GM04504 (cell line): ENCODE measurements around the gene FADS3.

Experiments
- DNase-seq: peaks from one replicate; pipeline ENCODE4 v3.0.0-alpha.2; 2012; ENCODE audit warnings: low read depth

The FADS3 gene, protein sequence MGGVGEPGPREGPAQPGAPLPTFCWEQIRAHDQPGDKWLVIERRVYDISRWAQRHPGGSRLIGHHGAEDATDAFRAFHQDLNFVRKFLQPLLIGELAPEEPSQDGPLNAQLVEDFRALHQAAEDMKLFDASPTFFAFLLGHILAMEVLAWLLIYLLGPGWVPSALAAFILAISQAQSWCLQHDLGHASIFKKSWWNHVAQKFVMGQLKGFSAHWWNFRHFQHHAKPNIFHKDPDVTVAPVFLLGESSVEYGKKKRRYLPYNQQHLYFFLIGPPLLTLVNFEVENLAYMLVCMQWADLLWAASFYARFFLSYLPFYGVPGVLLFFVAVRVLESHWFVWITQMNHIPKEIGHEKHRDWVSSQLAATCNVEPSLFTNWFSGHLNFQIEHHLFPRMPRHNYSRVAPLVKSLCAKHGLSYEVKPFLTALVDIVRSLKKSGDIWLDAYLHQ

GRCh38 chr11:61891331-61892084, at the start of gene FADS3:
FADS3 (minus strand) TSS chr11:61891545; CDS start chr11:61891381, 164 bp downstream.
- DNase-seq: peak; percentile 76

DNA sequence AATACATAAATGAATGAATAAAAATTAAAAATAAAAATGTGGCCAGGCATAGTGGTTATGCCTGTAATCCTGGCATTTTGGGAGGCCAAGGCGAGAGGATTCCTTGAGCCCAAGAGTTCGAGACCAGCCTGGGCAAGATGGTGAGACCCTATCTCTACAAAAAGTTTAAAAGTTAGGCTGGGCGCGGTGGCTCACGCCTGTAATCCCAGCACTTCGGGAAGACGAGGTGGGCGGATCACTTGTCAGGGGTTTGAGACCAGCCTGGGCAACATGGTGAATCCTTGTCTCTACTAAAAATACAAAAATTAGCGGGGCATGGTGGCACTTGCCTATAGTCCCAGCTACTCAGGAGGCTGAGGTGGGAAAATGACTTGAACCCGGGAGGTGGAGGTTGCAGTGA, 49.1 kb upstream of the FADS3 start:
- no peak for DNase-seq

DNA sequence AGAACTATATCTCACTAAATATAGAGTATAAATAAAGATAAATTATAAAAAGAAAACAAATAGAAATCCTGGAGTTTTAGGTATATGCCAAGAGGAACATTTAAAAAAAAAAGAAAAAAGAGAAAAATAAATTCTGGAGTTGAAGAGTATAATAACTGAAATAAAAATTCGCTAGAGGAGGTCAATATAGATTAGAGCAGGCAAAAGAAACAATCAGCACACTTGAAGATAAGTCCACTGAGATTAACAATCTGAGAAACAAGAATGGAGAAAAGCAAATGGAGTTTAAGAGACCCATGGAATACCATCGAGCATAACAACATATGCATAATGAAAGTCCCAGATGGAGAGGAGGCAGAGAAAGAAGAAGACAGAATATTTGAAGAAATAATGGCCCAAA, 44.5 kb upstream of the FADS3 start:
- DNase-seq: no peak

- no peak for DNase-seq
Measured at GRCh38 chr11:61930933-61931332, 39.6 kb upstream of the FADS3 start.

DNA sequence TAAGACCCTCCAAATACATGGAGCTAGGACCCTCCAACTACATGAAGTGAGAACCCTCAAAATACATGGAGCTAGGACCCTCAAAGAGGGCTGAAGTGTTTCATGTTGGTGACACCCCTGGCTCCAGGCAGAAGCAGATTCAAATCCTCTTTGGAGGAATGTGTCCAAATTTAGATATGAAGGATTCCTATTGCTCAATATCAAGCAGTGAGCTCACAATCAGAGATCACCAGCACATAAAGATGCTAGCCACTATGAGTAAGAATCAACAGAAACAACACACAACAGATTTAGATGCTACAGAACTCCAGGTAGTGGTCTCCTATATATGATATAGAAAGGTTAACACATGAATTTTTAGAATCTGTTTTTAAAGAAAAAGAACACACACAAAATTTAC, 37.3 kb upstream of the FADS3 start:
- no peak for DNase-seq

DNA sequence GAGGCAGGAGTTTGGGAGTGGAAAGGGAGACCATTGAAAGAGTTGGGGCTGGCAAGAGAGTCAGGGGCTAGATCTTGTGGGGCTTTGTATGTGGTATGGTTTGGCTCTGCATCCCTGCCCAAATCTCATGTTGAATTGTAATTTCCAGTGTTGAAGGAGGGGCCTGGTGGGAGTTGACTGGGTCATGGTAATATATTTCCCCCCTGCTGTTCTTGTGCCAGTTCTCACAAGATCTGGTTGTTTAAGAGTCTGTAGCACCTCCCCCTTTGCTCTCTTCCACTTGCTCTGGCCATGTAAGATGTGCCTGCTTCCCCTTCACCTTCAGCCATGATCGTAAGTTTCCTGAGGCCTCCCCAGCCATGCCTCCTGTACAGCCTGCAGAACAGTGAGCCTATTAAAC, 36.2 kb upstream of the FADS3 start:
- DNase-seq: no peak

- DNase-seq: no peak
Measured at GRCh38 chr11:61926235-61926634, 34.9 kb upstream of the FADS3 start.

- DNase-seq: no peak
Measured at GRCh38 chr11:61925736-61926135, 34.4 kb upstream of the FADS3 start.

- no peak for DNase-seq
Measured at GRCh38 chr11:61924064-61924455, 32.7 kb upstream of the FADS3 start.

- no peak for DNase-seq
Measured at GRCh38 chr11:61923166-61924063, 32.1 kb upstream of the FADS3 start.

DNA sequence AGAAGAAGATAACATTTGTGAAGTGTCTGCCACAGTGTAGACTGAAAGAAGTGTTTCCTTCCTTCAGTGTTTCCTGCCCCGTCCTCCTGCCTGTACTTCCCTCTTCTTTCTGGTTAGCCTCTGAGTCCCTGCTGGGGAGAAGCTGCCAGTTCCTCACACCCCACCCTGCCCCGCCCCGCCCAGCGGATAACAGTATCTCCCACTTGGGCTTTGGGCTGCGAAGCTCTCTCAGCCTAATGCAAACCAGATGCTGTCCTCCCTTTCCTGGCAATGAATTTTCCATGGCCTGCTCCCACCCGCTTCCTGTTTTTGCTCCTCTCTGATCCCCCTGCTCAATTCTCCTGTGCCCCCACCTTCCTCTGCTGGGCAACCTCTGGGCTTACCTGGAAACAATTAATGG, 31.2 kb upstream of the FADS3 start:
- peak; percentile 50 for DNase-seq

- DNase-seq: no peak
Measured at GRCh38 chr11:61921446-61921845, 30.1 kb upstream of the FADS3 start.

GRCh38 chr11:61919705-61920631, 28.6 kb upstream of the FADS3 start:
- DNase-seq: no peak

GRCh38 chr11:61918938-61919704, 27.8 kb upstream of the FADS3 start:
- DNase-seq: no peak

GRCh38 chr11:61918251-61918937, 27.0 kb upstream of the FADS3 start:
- DNase-seq: no peak

GRCh38 chr11:61917334-61918109, 26.2 kb upstream of the FADS3 start, which contains the start of gene RAB3IL1:
RAB3IL1 (minus strand) TSS chr11:61917566; CDS start chr11:61917367, 199 bp downstream.
- DNase-seq: no peak

DNA sequence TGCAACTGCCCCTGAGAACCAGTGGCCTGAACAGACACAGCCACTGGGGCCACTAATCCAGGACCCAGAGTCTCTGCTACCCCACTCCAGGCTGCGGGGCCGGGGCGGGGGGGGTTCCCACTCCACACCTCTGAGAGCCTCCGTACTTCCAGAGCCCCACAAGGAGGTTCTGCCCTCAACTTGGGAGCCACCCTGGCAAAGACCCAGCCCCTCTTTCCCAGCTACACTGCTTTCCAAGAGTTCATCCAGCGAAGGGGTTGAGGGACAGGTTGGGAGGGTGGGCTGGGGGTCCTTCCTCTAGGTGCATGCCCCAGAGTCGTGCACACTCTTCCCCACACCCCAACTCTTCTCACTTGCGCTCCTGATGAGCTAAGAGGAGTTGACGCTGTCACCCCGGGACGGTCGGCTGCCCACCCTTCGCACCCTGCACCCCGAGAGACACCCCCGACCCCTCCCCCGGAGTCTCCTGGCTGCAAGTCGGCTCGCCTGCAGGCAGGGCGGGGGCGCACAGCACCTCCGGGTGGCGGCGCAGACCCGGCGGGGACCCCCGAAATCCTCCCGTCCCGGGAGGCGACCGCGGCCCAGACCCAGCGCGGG, 25.5 kb upstream of the FADS3 start:
- DNase-seq: no peak

GRCh38 chr11:61914471-61915171, 23.3 kb upstream of the FADS3 start:
- DNase-seq: no peak
